HepG2 (cell line): ENCODE results near the gene KMT2B. TPM values are rescaled to one million over a fixed set of nuclear protein-coding genes. Genes with fewer than 3 reads are reported as not detected.

Source experiments
- HOXA3 ChIP-seq: sonication (generic); formaldehyde crosslinking; IDR thresholded peaks from 2 replicates; pipeline ENCODE4 v1.5.0; 2020; ENCODE audit warnings: missing genetic modification reagents
- JUN ChIP-seq: sonication (generic); formaldehyde crosslinking; IDR thresholded peaks from 2 replicates; pipeline ENCODE4 v1.4.0; 2020; ENCODE audit warnings: mild to moderate bottlenecking, missing genetic modification reagents
- LCORL ChIP-seq, 2 experiments: fragments of 450-650 bp in 1 of 2; sonication (generic) in 1 of 2; formaldehyde crosslinking in 1 of 2; IDR thresholded peaks; 2 replicates each; pipeline versions ENCODE4 v1.5.0 to v1.6.1; 2017 to 2020; ENCODE audit warnings: antibody characterized with exemption in 1 of 2, missing genetic modification reagents in 1 of 2
- MYC ChIP-seq: sonication (generic); formaldehyde crosslinking; IDR thresholded peaks from 2 replicates; pipeline ENCODE4 v1.9.0; 2021; ENCODE audit warnings: missing genetic modification reagents, borderline replicate concordance
- NFE2L1 ChIP-seq: sonication (generic); formaldehyde crosslinking; IDR thresholded peaks from 2 replicates; pipeline ENCODE4 v1.4.0; 2020; ENCODE audit warnings: missing genetic modification reagents, mild to moderate bottlenecking, borderline replicate concordance
- RORA ChIP-seq: sonication (generic); formaldehyde crosslinking; IDR thresholded peaks from 2 replicates; pipeline ENCODE4 v1.5.0; 2020; ENCODE audit warnings: mild to moderate bottlenecking, missing genetic modification reagents, moderate library complexity
- TGIF2 ChIP-seq: IDR thresholded peaks from 2 replicates; pipeline ENCODE4 v1.6.1; 2016; ENCODE audit warnings: control low read depth, missing compliant biosample characterization
- ZBTB14 ChIP-seq: sonication (generic); formaldehyde crosslinking; IDR thresholded peaks from 2 replicates; pipeline ENCODE4 v1.4.0; 2020; ENCODE audit warnings: missing genetic modification reagents
- ZNF124 ChIP-seq: sonication (generic); formaldehyde crosslinking; IDR thresholded peaks from 2 replicates; pipeline ENCODE4 v1.4.0; 2020; ENCODE audit warnings: missing genetic modification reagents
- ZNF142 ChIP-seq: sonication (generic); formaldehyde crosslinking; IDR thresholded peaks from 2 replicates; pipeline ENCODE4 v1.4.0; 2020; ENCODE audit warnings: missing genetic modification reagents
- ZNF354B ChIP-seq: sonication (generic); formaldehyde crosslinking; IDR thresholded peaks from 2 replicates; pipeline ENCODE4 v1.8.0; 2022; ENCODE audit warnings: mild to moderate bottlenecking, missing genetic modification reagents
- ZNF44 ChIP-seq: sonication (generic); formaldehyde crosslinking; IDR thresholded peaks from 2 replicates; pipeline ENCODE4 v1.5.1; 2020; ENCODE audit warnings: mild to moderate bottlenecking, missing genetic modification reagents
- ZNF441 ChIP-seq: sonication (generic); formaldehyde crosslinking; IDR thresholded peaks from 2 replicates; pipeline ENCODE4 v1.7.0; 2021; ENCODE audit warnings: missing genetic modification reagents, borderline replicate concordance
- ZNF7 ChIP-seq: IDR thresholded peaks from 2 replicates; pipeline ENCODE4 v1.6.1; 2016; ENCODE audit warnings: missing biosample characterization, missing genetic modification reagents
- ZNF816 ChIP-seq: sonication (generic); formaldehyde crosslinking; IDR thresholded peaks from 2 replicates; pipeline ENCODE4 v1.8.0; 2022; ENCODE audit warnings: missing genetic modification reagents, mild to moderate bottlenecking, borderline replicate concordance
- polyA plus RNA-seq, 8 experiments: library from polyadenylated mRNA; depleted of rRNA in 3 of 8; stranded (reverse) in 7 of 8; unstranded in 1 of 8; fragments of >200 nt; fragmentation: Illumina TruSeq in 4 of 8; extraction: Trizol in 4 of 8; gene quantifications; 2 replicates each; pipeline versions ENCODE4 v1.2.1 to v1.2.3, GENCODE V29; 2011 to 2016; ENCODE audit warnings: low read depth in 4 of 8, missing spikeins in 1 of 8, mixed read lengths in 1 of 8; ENCODE audit not compliant: insufficient read depth in 1 of 8
- total RNA-seq, 5 experiments: library from RNA; depleted of rRNA; stranded (reverse); fragments of >200 nt; fragmentation: Illumina TruSeq; extraction: Trizol; gene quantifications; 2 replicates each; pipeline ENCODE4 v1.2.3, GENCODE V29; 2016; ENCODE audit warnings: low read depth in 1 of 5
- TF ChIP-seq, protein P1 (sequence below): sonication (generic); formaldehyde crosslinking; IDR thresholded peaks from 2 replicates; pipeline ENCODE4 v1.5.0; 2020; ENCODE audit warnings: mild to moderate bottlenecking, missing genetic modification reagents
- TF ChIP-seq, protein P2 (sequence below), 2 experiments: sonication (generic) in 1 of 2; formaldehyde crosslinking in 1 of 2; IDR thresholded peaks; 2 replicates each; pipeline versions ENCODE4 v1.4.0 to v1.6.1; 2018 to 2020; ENCODE audit warnings: missing genetic modification reagents in 2 of 2, borderline replicate concordance in 1 of 2, low read depth in 1 of 2, mild to moderate bottlenecking in 1 of 2, missing biosample characterization in 1 of 2

Gene KMT2B
- total and polyA plus RNA-seq, 2 of the 13 experiments (the other 11 are each of a cell fraction or from before 2014, with no cell fraction given): 6.2 to 16.9 TPM

GRCh38 chr19:35715981-35716800, 1.6 kb upstream of the KMT2B start (continued):
- TF ChIP-seq JUN (CRISPR knock-in tag) (no peak), ZNF441 (CRISPR knock-in tag) (no peak), MYC (peak; percentile 81), ZNF354B (no peak), ZBTB14 (CRISPR knock-in tag) (0 out of 2 replicates have a peak, but pooled peaks have one; percentile 17), ZNF44 (CRISPR knock-in tag) (no peak), LCORL (IDR thresholded peaks at IDR 0.05) (no peak), LCORL (CRISPR knock-in tag; IDR thresholded peaks at IDR 0.05) (peak; percentile 32; the same call in 1 of the 2 replicates), TGIF2 (no peak), ZNF124 (CRISPR knock-in tag) (no peak), HOXA3 (CRISPR knock-in tag) (no peak), RORA (CRISPR knock-in tag) (no peak), NFE2L1 (CRISPR knock-in tag) (no peak), ZNF816 (CRISPR knock-in tag) (no peak), ZNF7 (CRISPR knock-in tag) (no peak), ZNF142 (CRISPR knock-in tag) (no peak; the same call in 1 of the 2 replicates)
- TF ChIP-seq, protein P1, sequence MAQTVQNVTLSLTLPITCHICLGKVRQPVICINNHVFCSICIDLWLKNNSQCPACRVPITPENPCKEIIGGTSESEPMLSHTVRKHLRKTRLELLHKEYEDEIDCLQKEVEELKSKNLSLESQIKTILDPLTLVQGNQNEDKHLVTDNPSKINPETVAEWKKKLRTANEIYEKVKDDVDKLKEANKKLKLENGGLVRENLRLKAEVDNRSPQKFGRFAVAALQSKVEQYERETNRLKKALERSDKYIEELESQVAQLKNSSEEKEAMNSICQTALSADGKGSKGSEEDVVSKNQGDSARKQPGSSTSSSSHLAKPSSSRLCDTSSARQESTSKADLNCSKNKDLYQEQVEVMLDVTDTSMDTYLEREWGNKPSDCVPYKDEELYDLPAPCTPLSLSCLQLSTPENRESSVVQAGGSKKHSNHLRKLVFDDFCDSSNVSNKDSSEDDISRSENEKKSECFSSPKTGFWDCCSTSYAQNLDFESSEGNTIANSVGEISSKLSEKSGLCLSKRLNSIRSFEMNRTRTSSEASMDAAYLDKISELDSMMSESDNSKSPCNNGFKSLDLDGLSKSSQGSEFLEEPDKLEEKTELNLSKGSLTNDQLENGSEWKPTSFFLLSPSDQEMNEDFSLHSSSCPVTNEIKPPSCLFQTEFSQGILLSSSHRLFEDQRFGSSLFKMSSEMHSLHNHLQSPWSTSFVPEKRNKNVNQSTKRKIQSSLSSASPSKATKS (CRISPR knock-in tag): no peak; the same call in 1 of the 2 replicates
- TF ChIP-seq, protein P2, sequence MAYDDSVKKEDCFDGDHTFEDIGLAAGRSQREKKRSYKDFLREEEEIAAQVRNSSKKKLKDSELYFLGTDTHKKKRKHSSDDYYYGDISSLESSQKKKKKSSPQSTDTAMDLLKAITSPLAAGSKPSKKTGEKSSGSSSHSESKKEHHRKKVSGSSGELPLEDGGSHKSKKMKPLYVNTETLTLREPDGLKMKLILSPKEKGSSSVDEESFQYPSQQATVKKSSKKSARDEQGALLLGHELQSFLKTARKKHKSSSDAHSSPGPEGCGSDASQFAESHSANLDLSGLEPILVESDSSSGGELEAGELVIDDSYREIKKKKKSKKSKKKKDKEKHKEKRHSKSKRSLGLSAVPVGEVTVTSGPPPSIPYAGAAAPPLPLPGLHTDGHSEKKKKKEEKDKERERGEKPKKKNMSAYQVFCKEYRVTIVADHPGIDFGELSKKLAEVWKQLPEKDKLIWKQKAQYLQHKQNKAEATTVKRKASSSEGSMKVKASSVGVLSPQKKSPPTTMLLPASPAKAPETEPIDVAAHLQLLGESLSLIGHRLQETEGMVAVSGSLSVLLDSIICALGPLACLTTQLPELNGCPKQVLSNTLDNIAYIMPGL (CRISPR knock-in tag; IDR thresholded peaks at IDR 0.05; ENCODE audit: borderline replicate concordance in 1 of 2, low read depth in 1 of 2): peak in 1 of 2 experiments; percentile 97; a peak in 2 of 4 replicates
